GM12878 (cell line): ENCODE data around the gene SETD1A. TPM values are rescaled to one million over a fixed set of nuclear protein-coding genes. Genes with fewer than 3 reads are reported as not detected.
"Not testable (repeated sequence)": the region's sequence is repeated elsewhere in the genome, so short reads cannot be mapped to it uniquely, and the experiment has no call there.

Source experiments
- ATAC-seq: fragments of 200-7000 bp; cut with Tn5 transposase; 3 replicates; pipeline ENCODE4 v1.9.1; 2020; ENCODE audit warnings: mild to moderate bottlenecking, moderate library complexity
- BruUV-seq: library from RNA; stranded (reverse); fragments of 400-500 nt; replicated peaks from 2 replicates; lab custom pipeline; 2021; lab: Mats Ljungman, UMichigan
- CTCF ChIA-PET: fragments of 300-600 bp; sonication (Branson Sonifier 250); formaldehyde crosslinking; extraction: SDS; loops from one replicate; lab custom pipeline; 2021; ENCODE audit warnings: inconsistent platforms; lab: Yijun Ruan, JAX
- POLR2A ChIA-PET: fragments of 350-600 bp; formaldehyde crosslinking; extraction: SDS; loops from one replicate; lab custom pipeline; 2021; ENCODE audit warnings: inconsistent platforms; lab: Charles Lee
- RAD21 ChIA-PET: fragments of 300-600 bp; sonication (Branson Sonifier 250); formaldehyde crosslinking; loops from one replicate; lab custom pipeline; 2023; ENCODE audit warnings: antibody characterized with exemption; ENCODE audit not compliant: unreplicated experiment; lab: Charles Lee
- SMC1A ChIA-PET: fragments of 300-600 bp; sonication (Branson Sonifier 250); formaldehyde crosslinking; loops from one replicate; lab custom pipeline; 2023; ENCODE audit not compliant: unreplicated experiment, uncharacterized antibody; lab: Charles Lee
- DNase-seq: peaks from one replicate; pipeline ENCODE4 v3.0.0-alpha.2; 2011; ENCODE audit warnings: low read depth, low spot score
- FAIRE-seq: peaks from 3 replicates; lab custom pipeline; 2011; peaks lifted over from hg19 to GRCh38; lab: Jason Lieb, UNC
- H2AFZ ChIP-seq: 2 replicates; pipeline ENCODE4 v1.6.0; 2011; ENCODE audit warnings: low read depth, low read length, control low read depth; ENCODE audit not compliant: control insufficient read depth
- H3K27ac ChIP-seq: 2 replicates; pipeline ENCODE4 v1.5.1; 2011; ENCODE audit warnings: control low read depth; ENCODE audit not compliant: control insufficient read depth, insufficient read depth
- H3K27me3 ChIP-seq, 2 experiments: replicated peaks in 1 of 2; 2 replicates each; pipeline versions ENCODE4 v1.6.0 to v1.6.1; 2011; ENCODE audit warnings: low read length in 1 of 2; ENCODE audit not compliant: control insufficient read depth in 2 of 2, insufficient read depth in 2 of 2
- H3K36me3 ChIP-seq, 2 experiments: 2 replicates each; pipeline ENCODE4 v1.5.1; 2011; ENCODE audit warnings: low read length in 1 of 2; ENCODE audit not compliant: control insufficient read depth in 2 of 2, insufficient read depth in 2 of 2
- H3K4me1 ChIP-seq: 2 replicates; pipeline ENCODE4 v1.6.1; 2011; ENCODE audit warnings: mild to moderate bottlenecking, low read length, moderate library complexity, mixed read lengths; ENCODE audit not compliant: control insufficient read depth, insufficient read depth
- H3K4me2 ChIP-seq: 2 replicates; pipeline ENCODE4 v1.6.0; 2011; ENCODE audit warnings: control low read depth; ENCODE audit not compliant: control insufficient read depth, insufficient read depth
- H3K4me3 ChIP-seq: fragments of 200-600 bp; sonication (generic); 2 replicates; pipeline ENCODE4 v1.5.1; 2016
- H3K79me2 ChIP-seq: 2 replicates; pipeline ENCODE4 v1.6.0; 2011; ENCODE audit warnings: low read length; ENCODE audit not compliant: control insufficient read depth, insufficient read depth
- H3K9ac ChIP-seq: 2 replicates; pipeline ENCODE4 v1.8.0; 2011; ENCODE audit warnings: low read length, control low read depth, mixed read lengths; ENCODE audit not compliant: control insufficient read depth, insufficient read depth
- H3K9me3 ChIP-seq: replicated peaks from 3 replicates; pipeline ENCODE4 v1.5.1; 2011; ENCODE audit warnings: mild to moderate bottlenecking, low read length; ENCODE audit not compliant: control insufficient read depth, insufficient read depth
- H4K20me1 ChIP-seq: 2 replicates; pipeline ENCODE4 v1.6.0; 2011; ENCODE audit not compliant: control insufficient read depth, insufficient read depth
- IRF3 ChIP-seq: fragments of 450-650 bp; IDR thresholded peaks from 2 replicates; pipeline ENCODE4 v1.6.1; 2014; ENCODE audit warnings: mild to moderate bottlenecking
- IRF4 ChIP-seq: IDR thresholded peaks from 2 replicates; pipeline ENCODE4 v1.6.1; 2011; ENCODE audit warnings: low read depth, low read length
- NR2C2 ChIP-seq: IDR thresholded peaks from 2 replicates; pipeline ENCODE4 v1.6.1; 2011; ENCODE audit warnings: borderline replicate concordance, low read depth; ENCODE audit not compliant: control insufficient read depth, insufficient read length
- SMAD5 ChIP-seq: IDR thresholded peaks from 2 replicates; pipeline ENCODE4 v1.6.1; 2016; ENCODE audit warnings: antibody characterized with exemption, low read depth
- USF1 ChIP-seq: IDR thresholded peaks from 2 replicates; pipeline ENCODE4 v1.6.1; 2011; ENCODE audit warnings: borderline replicate concordance, low read depth, mild to moderate bottlenecking, moderate library complexity, mixed read lengths, low read length; ENCODE audit not compliant: insufficient read depth; ENCODE audit errors: extremely low read length
- WGBS: methylation state at CpG from one replicate; pipeline ENCODE4 v1.1.6; 2016; ENCODE audit warnings: low lambda C conversion rate; ENCODE audit not compliant: insufficient replicate concordance, insufficient coverage; ENCODE audit errors: missing lambda C conversion rate; 5-methylcytosine and 5-hydroxymethylcytosine counted together
- in situ Hi-C: fragments of 300-500 bp; cut with MboI; formaldehyde crosslinking; loops from 9 replicates; pipeline ENCODE4 v1.14.3; 2018; ENCODE audit warnings: mixed read lengths
- intact Hi-C: fragments of 100-400 bp; cut with micrococcal nuclease; formaldehyde crosslinking; loops from one replicate; pipeline ENCODE4 v1.14.2; 2022; ENCODE audit not compliant: unreplicated experiment
- polyA plus RNA-seq, 11 experiments: library from polyadenylated mRNA; depleted of rRNA in 4 of 11; unstranded in 6 of 11; stranded (reverse) in 5 of 11; fragments of >200 nt; fragmentation: Nextera tagmentation in 4 of 11; fragmentation: Illumina TruSeq in 1 of 11; extraction: Ambion mirVana in 4 of 11; extraction: Trizol in 1 of 11; gene quantifications; 1 replicate in 1 of 11; 2 replicates in 10 of 11; pipeline versions ENCODE4 v1.2.1 to v1.2.3, GENCODE V29; 2011 to 2016; ENCODE audit warnings: inconsistent platforms in 2 of 11, missing spikeins in 2 of 11, low read depth in 1 of 11
- total RNA-seq, 4 experiments: library from RNA; depleted of rRNA in 3 of 4; stranded (reverse); fragments of >200 nt in 3 of 4; fragmentation: Illumina TruSeq in 1 of 4; extraction: Trizol in 1 of 4; gene quantifications; 2 replicates each; pipeline versions ENCODE4 v1.2.1 to v1.2.3, GENCODE V29; 2013 to 2021

The SETD1A gene
- total and polyA plus RNA-seq, 10 of the 15 experiments (the other 5 are each of a cell fraction or from before 2014, with no cell fraction given) = 0.02 to 25.9 (median 4.9) TPM

GRCh38 chr16:31009894-31010584 lies 52.5 kb downstream of the SETD1A start (continued):
- TF ChIP-seq IRF3 = no peak
- TF ChIP-seq SMAD5 = no peak

GRCh38 chr16:31010585-31011325 lies 53.2 kb downstream of the SETD1A start, which contains the start of gene STX1B:
Gene STX1B (minus strand): TSS chr16:31010638. CDS start chr16:31010396, 242 bp downstream.
- Histone ChIP-seq H3K79me2 (no peaks in the 10 kb centered on the region), H3K27ac (no peak within 1 kb of the TSS), H3K9ac (no peak within 1 kb of the TSS), H3K9me3 (no peaks in the 10 kb centered on the region), H3K27me3 (peaks cover 3 to 10% of the 10 kb centered on the region in 2 experiments), H3K4me2 (no peak within 1 kb of the TSS), H4K20me1 (no peaks in the 10 kb centered on the region), H2AFZ (no peak within 1 kb of the TSS), H3K36me3 (no peaks in the 10 kb centered on the region), H3K4me3 (no peak within 1 kb of the TSS), H3K4me1 (no peaks in the 10 kb centered on the region)
- SMC1A ChIA-PET = no interaction called here
- in situ Hi-C loops = no loop called here
- RAD21 ChIA-PET = no interaction called here
- TF ChIP-seq USF1 (no peak), NR2C2 (no peak), IRF4 (no peak)
- ATAC-seq = no peak
- no TSS peak for BruUV-seq
- WGBS = 27% methylated on average over 18 of the region's 45 CpGs
- intact Hi-C loops = no loop called here
- CTCF ChIA-PET = no interaction called here
- DNase-seq = no peak
- no peak for FAIRE-seq
- POLR2A ChIA-PET = no interaction called here

- CTCF ChIA-PET = interaction anchor here (1.3 kb wide), 1 partner anchor 11 kb away, joined by 3 read pairs; no protein-coding TSS in a partner anchor
- H3K9ac ChIP-seq, intact Hi-C loops, H3K4me2 ChIP-seq, H3K27ac ChIP-seq, H3K79me2 ChIP-seq, DNase-seq, H3K9me3 ChIP-seq, BruUV-seq, H2AFZ ChIP-seq, H3K4me1 ChIP-seq, in situ Hi-C loops, SMC1A ChIA-PET, H3K36me3 ChIP-seq, FAIRE-seq, H3K4me3 ChIP-seq, H4K20me1 ChIP-seq, ATAC-seq, RAD21 ChIA-PET: not testable (repeated sequence)
- 49% methylated on average over 7 of the region's 7 CpGs for WGBS
- H3K27me3 ChIP-seq = peaks cover 3 to 10% of the 10 kb centered on the region in 2 experiments
- POLR2A ChIA-PET = interaction anchor here (0.7 kb wide), 2 partner anchors 18 to 292 kb away, joined by 4 to 5 read pairs; no protein-coding TSS in a partner anchor
These were observed 54.3 kb downstream of the SETD1A start for GRCh38 chr16:31011815-31012214.
